Measurements from ENCODE around the gene GCNT2. TPM values are rescaled to one million over a fixed set of nuclear protein-coding genes. Genes with fewer than 3 reads are reported as not detected.
A peak's percentile ranks its signal among the peaks of the same experiment; 100 is the strongest.

The GCNT2 gene
- total and polyA plus RNA-seq, 7 experiments from 2014 or later, result 0.45 to 8.5 (median 3.6) TPM

- peak overlapping the region in 3 of 9 donors; percentile 2 to 25 (median 15) for H3K27ac Mint-ChIP-seq
- Histone ChIP-seq H3K4me1 (ENCODE audit: control insufficient read depth in 2 of 2, insufficient read depth in 2 of 2, low read length in 2 of 2) (peaks cover 10 to 16% of the 10 kb centered on the region in 2 donors), H3K36me3 (ENCODE audit: control insufficient read depth in 2 of 3, insufficient read depth in 3 of 3, low read length in 3 of 3) (no peaks in the 10 kb centered on the region), H3K4me3 (ENCODE audit: low read length) (no peak overlapping the region), H3K27me3 (ENCODE audit: control insufficient read depth in 2 of 2, insufficient read depth in 2 of 2, low read length in 2 of 2) (no peaks in the 10 kb centered on the region), H3K9me3 (ENCODE audit: control insufficient read depth in 2 of 3, low read length in 3 of 3) (no peaks in the 10 kb centered on the region), H3K27ac (ENCODE audit: low read depth, low read length) (no peak overlapping the region)
- no peaks in the 10 kb centered on the region for H3K27me3 Mint-ChIP-seq
- DNase-seq (no peak), ATAC-seq (peak; percentile 42)
- H3K9me3 Mint-ChIP-seq, result peaks cover 0 to 9% (median 3%) of the 10 kb centered on the region in 11 donors
- peaks cover 3 to 22% (median 13%) of the 10 kb centered on the region in 5 donors for H3K36me3 Mint-ChIP-seq
- intact Hi-C loops (cut with micrococcal nuclease), result no loop called here
- H3K4me1 Mint-ChIP-seq, result peaks cover 50 to 72% (median 62%) of the 10 kb centered on the region in 7 donors
- peak overlapping the region; percentile 33 to 87 (median 72) for H3K4me3 Mint-ChIP-seq
- POLR2A ChIA-PET, result interaction anchor here (0.7 kb wide), 1 partner anchor 35 kb away, joined by 4 read pairs; no protein-coding TSS in a partner anchor
- CTCF ChIA-PET, result interaction anchor here (0.7 kb wide), 1 partner anchor 12 kb away, joined by 3 read pairs; no protein-coding TSS in a partner anchor
Observed at GRCh38 chr6:10531503-10531902, 10.4 kb downstream of the GCNT2 start.

GRCh38 chr6:10531942-10532341 lies 10.8 kb downstream of the GCNT2 start:
- H3K4me1 Mint-ChIP-seq, result peaks cover 50 to 72% (median 62%) of the 10 kb centered on the region in 7 donors
- peaks cover 0 to 9% (median 3%) of the 10 kb centered on the region in 11 donors for H3K9me3 Mint-ChIP-seq
- H3K4me3 ChIP-seq (ENCODE audit: low read length), result no peak overlapping the region
- no peaks in the 10 kb centered on the region for H3K36me3 ChIP-seq (ENCODE audit: control insufficient read depth in 2 of 3, insufficient read depth in 3 of 3, low read length in 3 of 3)
- POLR2A ChIA-PET, result interaction anchor here (0.7 kb wide), 1 partner anchor 36 kb away, joined by 4 read pairs; no protein-coding TSS in a partner anchor
- peaks cover 10 to 16% of the 10 kb centered on the region in 2 donors for H3K4me1 ChIP-seq (ENCODE audit: control insufficient read depth in 2 of 2, insufficient read depth in 2 of 2, low read length in 2 of 2)
- H3K9me3 ChIP-seq (ENCODE audit: control insufficient read depth in 2 of 3, low read length in 3 of 3), result no peaks in the 10 kb centered on the region
- H3K27me3 ChIP-seq (ENCODE audit: control insufficient read depth in 2 of 2, insufficient read depth in 2 of 2, low read length in 2 of 2), result no peaks in the 10 kb centered on the region
- peak overlapping the region in 2 of 9 donors; percentile 25 to 33 for H3K27ac Mint-ChIP-seq
- CTCF ChIA-PET, result interaction anchor here (0.7 kb wide), 1 partner anchor 12 kb away, joined by 3 read pairs; no protein-coding TSS in a partner anchor
- peak overlapping the region; percentile 33 to 87 (median 70) for H3K4me3 Mint-ChIP-seq
- no peak overlapping the region for H3K27ac ChIP-seq (ENCODE audit: low read depth, low read length)
- H3K36me3 Mint-ChIP-seq, result peaks cover 3 to 22% (median 13%) of the 10 kb centered on the region in 5 donors
- DNase-seq, result no peak
- ATAC-seq, result no peak
- intact Hi-C loops (cut with micrococcal nuclease), result no loop called here
- H3K27me3 Mint-ChIP-seq, result no peaks in the 10 kb centered on the region

- intact Hi-C loops (cut with micrococcal nuclease), result no loop called here
- peaks cover 10 to 16% of the 10 kb centered on the region in 2 donors for H3K4me1 ChIP-seq (ENCODE audit: control insufficient read depth in 2 of 2, insufficient read depth in 2 of 2, low read length in 2 of 2)
- Mint-ChIP-seq H3K27ac (peak overlapping the region in 1 of 9 donors; percentile 30), H3K27me3 (no peaks in the 10 kb centered on the region), H3K4me3 (peak overlapping the region; percentile 29 to 87 (median 58)), H3K36me3 (peaks cover 3 to 24% (median 15%) of the 10 kb centered on the region in 5 donors), H3K4me1 (peaks cover 49 to 72% (median 61%) of the 10 kb centered on the region in 7 donors), H3K9me3 (peaks cover 0 to 9% (median 3%) of the 10 kb centered on the region in 11 donors)
- no peaks in the 10 kb centered on the region for H3K27me3 ChIP-seq (ENCODE audit: control insufficient read depth in 2 of 2, insufficient read depth in 2 of 2, low read length in 2 of 2)
- no peaks in the 10 kb centered on the region for H3K36me3 ChIP-seq (ENCODE audit: control insufficient read depth in 2 of 3, insufficient read depth in 3 of 3, low read length in 3 of 3)
- no peak overlapping the region for H3K4me3 ChIP-seq (ENCODE audit: low read length)
- no peak overlapping the region for H3K27ac ChIP-seq (ENCODE audit: low read depth, low read length)
- ChIA-PET CTCF (interaction anchor here (0.7 kb wide), 1 partner anchor 11 kb away, joined by 3 read pairs; no protein-coding TSS in a partner anchor), POLR2A (interaction anchor here (0.7 kb wide), 1 partner anchor 36 kb away, joined by 4 read pairs; no protein-coding TSS in a partner anchor)
- no peaks in the 10 kb centered on the region for H3K9me3 ChIP-seq (ENCODE audit: control insufficient read depth in 2 of 3, low read length in 3 of 3)
- no peak for DNase-seq
- no peak for ATAC-seq
Observed at GRCh38 chr6:10532392-10532791, 11.2 kb downstream of the GCNT2 start.

- Mint-ChIP-seq H3K27ac (peak overlapping the region in 1 of 9 donors; percentile 3), H3K4me3 (peak overlapping the region in 7 of 10 donors; percentile 9 to 87 (median 60)), H3K4me1 (peaks cover 44 to 65% (median 49%) of the 10 kb centered on the region in 7 donors), H3K27me3 (no peaks in the 10 kb centered on the region), H3K9me3 (peaks cover 0 to 18% (median 4%) of the 10 kb centered on the region in 11 donors), H3K36me3 (peaks cover 3 to 29% (median 17%) of the 10 kb centered on the region in 5 donors)
- ChIA-PET CTCF (interaction anchor here (0.7 to 1.4 kb wide), 2 partner anchors 32 to 177 kb away, joined by 3 read pairs; no protein-coding TSS in a partner anchor), POLR2A (no interaction called here)
- intact Hi-C loops (cut with micrococcal nuclease), result no loop called here
- no peak overlapping the region for H3K27ac ChIP-seq (ENCODE audit: low read depth, low read length)
- no peaks in the 10 kb centered on the region for H3K36me3 ChIP-seq (ENCODE audit: control insufficient read depth in 2 of 3, insufficient read depth in 3 of 3, low read length in 3 of 3)
- ATAC-seq (no peak), DNase-seq (no peak)
- peaks cover 5 to 15% of the 10 kb centered on the region in 2 donors for H3K4me1 ChIP-seq (ENCODE audit: control insufficient read depth in 2 of 2, insufficient read depth in 2 of 2, low read length in 2 of 2)
- no peaks in the 10 kb centered on the region for H3K27me3 ChIP-seq (ENCODE audit: control insufficient read depth in 2 of 2, insufficient read depth in 2 of 2, low read length in 2 of 2)
- no peak overlapping the region for H3K4me3 ChIP-seq (ENCODE audit: low read length)
- no peaks in the 10 kb centered on the region for H3K9me3 ChIP-seq (ENCODE audit: control insufficient read depth in 2 of 3, low read length in 3 of 3)
Observed at GRCh38 chr6:10534419-10534762, 13.2 kb downstream of the GCNT2 start.

GRCh38 chr6:10535193-10535592 lies 14.0 kb downstream of the GCNT2 start:
- ChIA-PET CTCF (interaction anchor here (1.4 kb wide), 1 partner anchor 32 kb away, joined by 3 read pairs; no protein-coding TSS in a partner anchor), POLR2A (no interaction called here)
- ATAC-seq, result no peak
- H3K4me1 ChIP-seq (ENCODE audit: control insufficient read depth in 2 of 2, insufficient read depth in 2 of 2, low read length in 2 of 2), result peaks cover 5 to 11% of the 10 kb centered on the region in 2 donors
- Mint-ChIP-seq H3K4me3 (peak overlapping the region in 2 of 10 donors; percentile 34 to 87), H3K4me1 (peaks cover 40 to 59% (median 46%) of the 10 kb centered on the region in 7 donors), H3K27me3 (no peaks in the 10 kb centered on the region), H3K27ac (peak overlapping the region in 1 of 9 donors; percentile 36), H3K9me3 (peaks cover 0 to 23% (median 8%) of the 10 kb centered on the region in 11 donors), H3K36me3 (peaks cover 3 to 33% (median 22%) of the 10 kb centered on the region in 5 donors)
- no peak overlapping the region for H3K4me3 ChIP-seq (ENCODE audit: low read length)
- H3K36me3 ChIP-seq (ENCODE audit: control insufficient read depth in 2 of 3, insufficient read depth in 3 of 3, low read length in 3 of 3), result no peaks in the 10 kb centered on the region
- H3K27me3 ChIP-seq (ENCODE audit: control insufficient read depth in 2 of 2, insufficient read depth in 2 of 2, low read length in 2 of 2), result no peaks in the 10 kb centered on the region
- intact Hi-C loops (cut with micrococcal nuclease), result no loop called here
- no peaks in the 10 kb centered on the region for H3K9me3 ChIP-seq (ENCODE audit: control insufficient read depth in 2 of 3, low read length in 3 of 3)
- no peak for DNase-seq
- no peak overlapping the region for H3K27ac ChIP-seq (ENCODE audit: low read depth, low read length)

- H3K36me3 Mint-ChIP-seq, result peaks cover 11 to 42% (median 36%) of the 10 kb centered on the region in 5 donors
- Histone ChIP-seq H3K36me3 (ENCODE audit: control insufficient read depth in 2 of 3, insufficient read depth in 3 of 3, low read length in 3 of 3) (no peaks in the 10 kb centered on the region), H3K27ac (ENCODE audit: low read depth, low read length) (no peak overlapping the region), H3K9me3 (ENCODE audit: control insufficient read depth in 2 of 3, low read length in 3 of 3) (no peaks in the 10 kb centered on the region), H3K4me3 (ENCODE audit: low read length) (no peak overlapping the region), H3K27me3 (ENCODE audit: control insufficient read depth in 2 of 2, insufficient read depth in 2 of 2, low read length in 2 of 2) (no peaks in the 10 kb centered on the region), H3K4me1 (ENCODE audit: control insufficient read depth in 2 of 2, insufficient read depth in 2 of 2, low read length in 2 of 2) (peaks cover 0 to 3% of the 10 kb centered on the region in 2 donors)
- ATAC-seq (no peak), DNase-seq (no peak)
- H3K4me3 Mint-ChIP-seq, result no peak overlapping the region
- H3K9me3 Mint-ChIP-seq, result peaks cover 0 to 43% (median 8%) of the 10 kb centered on the region in 11 donors
- intact Hi-C loops (cut with micrococcal nuclease), result no loop called here
- peaks cover 22 to 35% (median 25%) of the 10 kb centered on the region in 7 donors for H3K4me1 Mint-ChIP-seq
- ChIA-PET POLR2A (no interaction called here), CTCF (no interaction called here)
- H3K27ac Mint-ChIP-seq, result peak overlapping the region in 1 of 9 donors; percentile 14
- no peaks in the 10 kb centered on the region for H3K27me3 Mint-ChIP-seq
Observed at GRCh38 chr6:10537726-10538125, 16.6 kb downstream of the GCNT2 start.

Data from naive thymus-derived CD4-positive, alpha-beta T cell (primary cell).